Left lung (tissue), 10 donors: Measurements from ENCODE around the gene RALB. TPM values are rescaled to one million over a fixed set of nuclear protein-coding genes. Genes with fewer than 3 reads are reported as not detected.

Experiments
- ATAC-seq: fragments of 200-7000 bp; cut with Tn5 transposase; one replicate; pipeline ENCODE4 v1.9.1; 2020; ENCODE audit warnings: moderate library complexity
- DNase-seq, 4 donors: peaks; one replicate each; pipeline ENCODE4 v3.0.0-alpha.2; 2013 to 2020
- H3K27ac ChIP-seq, 2 donors: fragments of 200-600 bp; sonication (generic) in 1 of 2; one replicate each; pipeline versions ENCODE4 v1.5.0 to v1.8.0; 2020 to 2021
- H3K27me3 ChIP-seq, 2 donors: fragments of 200-600 bp; sonication (generic) in 1 of 2; one replicate each; pipeline versions ENCODE4 v1.5.0 to v1.8.0; 2020 to 2021
- H3K36me3 ChIP-seq, 2 donors: fragments of 200-600 bp; sonication (generic) in 1 of 2; one replicate each; pipeline versions ENCODE4 v1.5.0 to v1.8.0; 2020 to 2021
- H3K4me1 ChIP-seq, 2 donors: fragments of 200-600 bp; one replicate each; pipeline ENCODE4 v1.8.0; 2021
- H3K4me3 ChIP-seq, 2 donors: fragments of 200-600 bp; sonication (generic) in 1 of 2; one replicate each; pipeline versions ENCODE4 v1.5.0 to v1.8.0; 2020 to 2021; ENCODE audit warnings: mild to moderate bottlenecking in 1 of 2
- H3K9me3 ChIP-seq, 2 donors: fragments of 200-600 bp; sonication (generic) in 1 of 2; one replicate each; pipeline versions ENCODE4 v1.5.0 to v1.8.0; 2020 to 2021
- CTCF ChIP-seq, 2 donors: fragments of 200-600 bp; sonication (generic) in 1 of 2; IDR thresholded peaks; one replicate each; pipeline versions ENCODE4 v1.5.0 to v1.8.0; 2021; ENCODE audit warnings: antibody characterized with exemption in 2 of 2
- intact Hi-C, 2 donors: fragments of 100-400 bp; cut with DNase I; formaldehyde crosslinking; loops; one replicate each; pipeline versions ENCODE4 v1.11.2 to v1.14.2; 2022
- polyA plus RNA-seq, 6 donors: library from polyadenylated mRNA; unstranded; fragments of 120-200 nt; gene quantifications; one replicate each; pipeline ENCODE4 v1.2.1, GENCODE V29; 2013; ENCODE audit not compliant: insufficient read length in 6 of 6
- total RNA-seq, 2 donors: library from RNA; stranded (reverse); fragmentation: NEBNext Ultra II Directional; extraction: Animal tissue kit (Norgen Biotek cat#: 25700); gene quantifications; one replicate each; pipeline ENCODE4 v1.2.1, GENCODE V29; 2021
- donor health status: DM: no; HTN: yes; CAD: no.
- donor health status: DM: no; HTN: no; CAD: no.

Gene RALB
- total and polyA plus RNA-seq, 8 donors, result 50.5 to 143 (median 112) TPM

- Histone ChIP-seq H3K36me3 (no peaks in the 10 kb centered on the region), H3K27me3 (no peaks in the 10 kb centered on the region), H3K27ac (no peak overlapping the region), H3K4me1 (peaks cover 8 to 44% of the 10 kb centered on the region in 2 donors), H3K4me3 (no peak overlapping the region), H3K9me3 (no peaks in the 10 kb centered on the region)
- ATAC-seq (no peak), DNase-seq (peak in 1 of 4 donors; percentile 30)
- intact Hi-C loops, result no loop called here
- TF ChIP-seq CTCF (IDR thresholded peaks at IDR 0.05), result no peak
Measured at GRCh38 chr2:120227111-120227991, 25.3 kb upstream of the RALB start.

- Histone ChIP-seq H3K4me1 (peaks cover 4 to 46% of the 10 kb centered on the region in 2 donors), H3K36me3 (no peaks in the 10 kb centered on the region), H3K4me3 (no peak overlapping the region), H3K27me3 (no peaks in the 10 kb centered on the region), H3K9me3 (no peaks in the 10 kb centered on the region), H3K27ac (no peak overlapping the region)
- intact Hi-C loops, result no loop called here
- no peak for TF ChIP-seq CTCF (IDR thresholded peaks at IDR 0.05)
- no peak for ATAC-seq
- peak in 1 of 4 donors; percentile 16 for DNase-seq
Measured at GRCh38 chr2:120228503-120228902, 24.1 kb upstream of the RALB start.

- Histone ChIP-seq H3K36me3 (no peaks in the 10 kb centered on the region), H3K4me1 (peaks cover 0 to 38% of the 10 kb centered on the region in 2 donors), H3K27ac (no peak overlapping the region), H3K27me3 (no peaks in the 10 kb centered on the region), H3K9me3 (no peaks in the 10 kb centered on the region), H3K4me3 (no peak overlapping the region)
- ATAC-seq, result no peak
- no peak for TF ChIP-seq CTCF (IDR thresholded peaks at IDR 0.05)
- intact Hi-C loops, result no loop called here
- DNase-seq, result peak in 1 of 4 donors; percentile 30
Measured at GRCh38 chr2:120229341-120229740, 23.3 kb upstream of the RALB start.

- Histone ChIP-seq H3K4me3 (peak overlapping the region in 1 of 2 donors; percentile 45), H3K9me3 (no peaks in the 10 kb centered on the region), H3K27ac (peak overlapping the region in 1 of 2 donors; percentile 46), H3K36me3 (no peaks in the 10 kb centered on the region), H3K4me1 (peaks cover 0 to 31% of the 10 kb centered on the region in 2 donors), H3K27me3 (no peaks in the 10 kb centered on the region)
- ATAC-seq (no peak), DNase-seq (peak in 1 of 4 donors; percentile 7)
- intact Hi-C loops, result no loop called here
- TF ChIP-seq CTCF (IDR thresholded peaks at IDR 0.05), result no peak
Measured at GRCh38 chr2:120230515-120231471, 21.9 kb upstream of the RALB start.
